Activated CD8-positive, alpha-beta memory T cell treated with anti-CD3 and anti-CD28 coated beads for 24 hours (primary cell): ENCODE results near the gene CEACAM7.

Source experiments
- DNase-seq: peaks from one replicate; pipeline ENCODE4 v3.0.0-alpha.2; 2020

The CEACAM7 gene

GRCh38 chr19:41646589-41647204 lies 41.4 kb downstream of the CEACAM7 start:
- peak; percentile 77 for DNase-seq

GRCh38 chr19:41641879-41642485 lies 46.1 kb downstream of the CEACAM7 start:
- DNase-seq, result peak; percentile 85

- DNase-seq, result no peak
Observed at GRCh38 chr19:41638641-41639081, 49.4 kb downstream of the CEACAM7 start.

GRCh38 chr19:41637484-41637883 lies 50.6 kb downstream of the CEACAM7 start:
- DNase-seq, result no peak

GRCh38 chr19:41627966-41628675 lies 59.9 kb downstream of the CEACAM7 start:
- DNase-seq, result peak; percentile 50

GRCh38 chr19:41626877-41627276 lies 61.2 kb downstream of the CEACAM7 start, which contains the start of gene CEACAM4:
Gene CEACAM4, minus strand, starts transcription at chr19:41627074. Its CDS starts 111 bp downstream, at chr19:41626963.
- DNase-seq, result peak; percentile 28

- DNase-seq, result peak; percentile 42
Observed at GRCh38 chr19:41626278-41626677, 61.8 kb downstream of the CEACAM7 start.

GRCh38 chr19:41624937-41625336 lies 63.1 kb downstream of the CEACAM7 start:
- DNase-seq, result peak; percentile 46

GRCh38 chr19:41624515-41624914 lies 63.6 kb downstream of the CEACAM7 start:
- DNase-seq, result peak; percentile 24

- DNase-seq, result peak; percentile 26
Observed at GRCh38 chr19:41623360-41623759, 64.7 kb downstream of the CEACAM7 start.
